ENCODE data around the gene LRRC74B. TPM values are rescaled to one million over a fixed set of nuclear protein-coding genes. Genes with fewer than 3 reads are reported as not detected.

Gene LRRC74B
- total RNA-seq, 1 donor from 2014 or later = 3.6 TPM

GRCh38 chr22:21064917-21065864 lies 19.4 kb downstream of the LRRC74B start:
- no peak overlapping the region for H3K4me3 ChIP-seq
- ATAC-seq (no peak), DNase-seq (no peak)
- no peaks in the 10 kb centered on the region for H3K9me3 ChIP-seq
- no peak for TF ChIP-seq CTCF (IDR thresholded peaks at IDR 0.05)
- intact Hi-C loops (cut with DNase I) = no loop called here
- no peaks in the 10 kb centered on the region for H3K27me3 ChIP-seq (ENCODE audit: low read depth)
- no peaks in the 10 kb centered on the region for H3K36me3 ChIP-seq
- H3K4me1 ChIP-seq = no peaks in the 10 kb centered on the region
- H3K27ac ChIP-seq = no peak overlapping the region

GRCh38 chr22:21067075-21067900 lies 21.5 kb downstream of the LRRC74B start:
- Histone ChIP-seq H3K27ac (no peak overlapping the region), H3K9me3 (no peaks in the 10 kb centered on the region), H3K4me1 (no peaks in the 10 kb centered on the region), H3K27me3 (ENCODE audit: low read depth) (no peaks in the 10 kb centered on the region), H3K36me3 (no peaks in the 10 kb centered on the region), H3K4me3 (no peak overlapping the region)
- no peak for DNase-seq
- TF ChIP-seq CTCF (IDR thresholded peaks at IDR 0.05) = no peak
- ATAC-seq = no peak
- intact Hi-C loops (cut with DNase I) = no loop called here

- intact Hi-C loops (cut with DNase I) = no loop called here
- Histone ChIP-seq H3K9me3 (no peaks in the 10 kb centered on the region), H3K36me3 (no peaks in the 10 kb centered on the region), H3K27ac (no peak overlapping the region), H3K4me3 (no peak overlapping the region), H3K4me1 (no peaks in the 10 kb centered on the region), H3K27me3 (ENCODE audit: low read depth) (no peaks in the 10 kb centered on the region)
- TF ChIP-seq CTCF (IDR thresholded peaks at IDR 0.05) = no peak
- ATAC-seq = no peak
- DNase-seq = no peak
These were observed 22.3 kb downstream of the LRRC74B start for GRCh38 chr22:21067901-21068680.

- no peaks in the 10 kb centered on the region for H3K36me3 ChIP-seq
- no peak overlapping the region for H3K27ac ChIP-seq
- H3K27me3 ChIP-seq (ENCODE audit: low read depth) = no peaks in the 10 kb centered on the region
- no peaks in the 10 kb centered on the region for H3K4me1 ChIP-seq
- H3K9me3 ChIP-seq = no peaks in the 10 kb centered on the region
- no peak overlapping the region for H3K4me3 ChIP-seq
- ATAC-seq (no peak), DNase-seq (no peak)
- TF ChIP-seq CTCF (IDR thresholded peaks at IDR 0.05) = no peak
- intact Hi-C loops (cut with DNase I) = no loop called here
These were observed 23.0 kb downstream of the LRRC74B start for GRCh38 chr22:21068681-21069276.

GRCh38 chr22:21069375-21069774 lies 23.6 kb downstream of the LRRC74B start:
- intact Hi-C loops (cut with DNase I) = no loop called here
- H3K27me3 ChIP-seq (ENCODE audit: low read depth) = no peaks in the 10 kb centered on the region
- ATAC-seq (no peak), DNase-seq (no peak)
- H3K9me3 ChIP-seq = no peaks in the 10 kb centered on the region
- no peaks in the 10 kb centered on the region for H3K4me1 ChIP-seq
- no peak overlapping the region for H3K4me3 ChIP-seq
- H3K36me3 ChIP-seq = no peaks in the 10 kb centered on the region
- no peak for TF ChIP-seq CTCF (IDR thresholded peaks at IDR 0.05)
- H3K27ac ChIP-seq = no peak overlapping the region

Measured in lower lobe of right lung (tissue), 2 donors.